ENCODE measurements around the gene OR1L8.
"Not testable (repeated sequence)": the region's sequence is repeated elsewhere in the genome, so short reads cannot be mapped to it uniquely, and the experiment has no call there.

Gene OR1L8

GRCh38 chr9:122583284-122583683 lies at the start of gene OR1L8:
Gene OR1L8 (minus strand): TSS chr9:122583384. CDS start chr9:122568477, 14,907 bp downstream.
- not testable (repeated sequence) for DNase-seq (ENCODE audit: low read depth)

- DNase-seq (ENCODE audit: low read depth), result no peak
Observed at GRCh38 chr9:122619996-122620395, 36.8 kb upstream of the OR1L8 start.

- no peak for DNase-seq (ENCODE audit: low read depth)
Observed at GRCh38 chr9:122614362-122614761, 31.2 kb upstream of the OR1L8 start, which contains the start of gene OR1Q1. Gene OR1Q1 (plus strand): TSS chr9:122614738. CDS start chr9:122614738, 0 bp downstream.

- no peak for DNase-seq (ENCODE audit: low read depth)
Observed at GRCh38 chr9:122609804-122610203, 26.6 kb upstream of the OR1L8 start.

GRCh38 chr9:122606587-122606986 lies 23.4 kb upstream of the OR1L8 start:
- DNase-seq (ENCODE audit: low read depth), result no peak

- DNase-seq (ENCODE audit: low read depth), result no peak
Observed at GRCh38 chr9:122605691-122606090, 22.5 kb upstream of the OR1L8 start.

GRCh38 chr9:122580360-122580759 lies 2.8 kb downstream of the OR1L8 start:
- DNase-seq (ENCODE audit: low read depth), result peak; percentile 70

GRCh38 chr9:122579874-122580273 lies 3.3 kb downstream of the OR1L8 start:
- no peak for DNase-seq (ENCODE audit: low read depth)

GRCh38 chr9:122572456-122572855 lies 10.7 kb downstream of the OR1L8 start:
- peak; percentile 15 for DNase-seq (ENCODE audit: low read depth)

- DNase-seq (ENCODE audit: low read depth), result no peak
Observed at GRCh38 chr9:122567901-122568300, 15.3 kb downstream of the OR1L8 start.

- no peak for DNase-seq (ENCODE audit: low read depth)
Observed at GRCh38 chr9:122562134-122562760, 20.9 kb downstream of the OR1L8 start.

GRCh38 chr9:122561446-122561845 lies 21.7 kb downstream of the OR1L8 start:
- no peak for DNase-seq (ENCODE audit: low read depth)

- no peak for DNase-seq (ENCODE audit: low read depth)
Observed at GRCh38 chr9:122552812-122553211, 30.4 kb downstream of the OR1L8 start, which contains the start of gene OR1N2. Gene OR1N2 (plus strand): TSS chr9:122553112. CDS start chr9:122553212, 100 bp downstream.

GRCh38 chr9:122551371-122551770 lies 31.8 kb downstream of the OR1L8 start:
- DNase-seq (ENCODE audit: low read depth), result no peak

- no peak for DNase-seq (ENCODE audit: low read depth)
Observed at GRCh38 chr9:122546196-122546595, 37.0 kb downstream of the OR1L8 start.

- DNase-seq (ENCODE audit: low read depth), result no peak
Observed at GRCh38 chr9:122538757-122539156, 44.4 kb downstream of the OR1L8 start.

GRCh38 chr9:122537066-122537465 lies 46.1 kb downstream of the OR1L8 start:
- DNase-seq (ENCODE audit: low read depth), result not testable (repeated sequence)

GRCh38 chr9:122536134-122536533 lies 47.0 kb downstream of the OR1L8 start:
- DNase-seq (ENCODE audit: low read depth), result no peak

GRCh38 chr9:122531157-122531556 lies 52.0 kb downstream of the OR1L8 start:
- DNase-seq (ENCODE audit: low read depth), result not testable (repeated sequence)

- no peak for DNase-seq (ENCODE audit: low read depth)
Observed at GRCh38 chr9:122527193-122527592, 56.0 kb downstream of the OR1L8 start, which contains the start of gene OR1N1. Gene OR1N1 (minus strand): TSS chr9:122527293. CDS start chr9:122527293, 0 bp downstream.

- no peak for DNase-seq (ENCODE audit: low read depth)
Observed at GRCh38 chr9:122526602-122527001, 56.6 kb downstream of the OR1L8 start.

- no peak for DNase-seq (ENCODE audit: low read depth)
Observed at GRCh38 chr9:122519376-122519775, 63.8 kb downstream of the OR1L8 start.

- no peak for DNase-seq (ENCODE audit: low read depth)
Observed at GRCh38 chr9:122518841-122519240, 64.3 kb downstream of the OR1L8 start, which contains the start of gene OR1J4. Gene OR1J4 (plus strand): TSS chr9:122519141. CDS start chr9:122519141, 0 bp downstream.

- no peak for DNase-seq (ENCODE audit: low read depth)
Observed at GRCh38 chr9:122518226-122518625, 65.0 kb downstream of the OR1L8 start.

Measured in EH (cell line).